H54 (cell line): Measurements from ENCODE around the gene CCL13.

Experiments
- DNase-seq: peaks from one replicate; pipeline ENCODE4 v3.0.0; 2011; ENCODE audit warnings: low spot score, mixed read lengths; ENCODE audit not compliant: insufficient read length
- FAIRE-seq: peaks from 3 replicates; lab custom pipeline; 2011; peaks lifted over from hg19 to GRCh38; lab: Jason Lieb, UNC
- POLR2A ChIP-seq: IDR thresholded peaks from 2 replicates; pipeline ENCODE4 v1.6.1; 2011; ENCODE audit warnings: low read depth, mild to moderate bottlenecking, low read length

Gene CCL13

DNA sequence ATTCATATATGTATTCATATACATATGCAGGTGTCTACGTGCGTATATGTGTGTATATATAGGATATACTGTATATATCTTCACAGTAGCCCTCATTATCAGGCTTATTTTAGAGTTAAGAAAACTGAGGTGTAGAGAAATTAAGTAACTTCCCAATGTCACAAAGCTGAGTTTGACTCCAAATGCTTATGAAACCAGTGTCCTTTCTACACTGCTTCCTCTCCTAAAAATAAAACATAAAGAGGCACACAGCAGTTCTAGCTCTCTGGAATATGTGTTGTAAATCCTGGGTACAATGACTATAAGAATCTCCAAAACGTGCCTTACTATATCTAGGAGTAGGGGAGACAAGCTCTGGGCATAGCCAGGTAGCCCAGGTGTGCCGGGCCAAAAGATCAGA lies 46.7 kb downstream of the CCL13 start:
- FAIRE-seq = no peak
- DNase-seq = no peak
- TF ChIP-seq POLR2A = no peak

DNA sequence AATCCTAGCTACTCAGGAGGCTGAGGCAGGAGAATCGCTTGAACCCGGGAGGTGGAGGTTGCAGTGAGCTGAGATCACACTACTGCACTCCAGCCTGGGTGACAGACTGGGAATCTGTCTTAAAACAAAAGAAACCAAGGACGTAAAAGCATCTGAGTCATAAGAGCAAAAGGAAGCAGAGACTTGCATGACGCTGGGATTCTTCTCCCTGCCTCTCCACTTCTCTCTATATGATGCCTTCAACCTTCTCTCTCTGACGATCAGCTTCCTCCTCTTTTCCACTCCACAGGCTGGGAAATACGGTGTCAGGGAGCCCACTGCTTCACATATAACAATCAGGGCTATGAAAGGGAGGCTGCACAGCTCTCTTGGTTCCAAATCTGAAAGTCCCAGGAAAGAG lies 49.9 kb downstream of the CCL13 start:
- no peak for TF ChIP-seq POLR2A
- DNase-seq (no peak), FAIRE-seq (no peak)
